SK-N-SH (cell line): ENCODE data around the gene BBS9. TPM values are rescaled to one million over a fixed set of nuclear protein-coding genes. Genes with fewer than 3 reads are reported as not detected.

Experiments used
- CTCF ChIA-PET: fragments of 300-600, 350-600 bp; formaldehyde crosslinking; extraction: SDS; loops from one replicate; lab custom pipeline; 2021; lab: Yijun Ruan, JAX
- POLR2A ChIA-PET: fragments of 350-600 bp; sonication (Branson Sonifier 250); formaldehyde crosslinking; extraction: SDS; loops from one replicate; lab custom pipeline; 2020; ENCODE audit warnings: antibody characterized with exemption, inconsistent platforms; lab: Yijun Ruan, JAX
- DNase-seq: peaks from one replicate; pipeline ENCODE4 v3.0.0; 2012
- H2AFZ ChIP-seq: fragments of 200-600 bp; sonication (generic); 2 replicates; pipeline ENCODE4 v1.8.1; 2016; ENCODE audit warnings: antibody characterized with exemption, mild to moderate bottlenecking, low read depth
- H3F3A ChIP-seq: fragments of 200-600 bp; sonication (generic); replicated peaks from 2 replicates; pipeline ENCODE3; 2016; ENCODE audit warnings: antibody characterized with exemption, mild to moderate bottlenecking; ENCODE audit not compliant: insufficient read depth
- H3K27ac ChIP-seq, 2 experiments: fragments of 200-500 bp in 1 of 2; fragments of 200-600 bp in 1 of 2; sonication (Bioruptor generic) in 1 of 2; sonication (generic), shearing (Covaris generic) in 1 of 2; 2 replicates each; pipeline versions ENCODE4 v1.5.1 to v1.6.1; 2014 to 2016; ENCODE audit warnings: low read depth in 2 of 2, inconsistent platforms in 1 of 2, low read length in 1 of 2, mild to moderate bottlenecking in 1 of 2, mixed read lengths in 1 of 2
- H3K27me3 ChIP-seq: fragments of 200-600 bp; sonication (generic), shearing (Covaris generic); 2 replicates; pipeline ENCODE4 v1.6.1; 2016; ENCODE audit warnings: mixed run types; ENCODE audit not compliant: insufficient read depth
- H3K36me3 ChIP-seq, 2 experiments: fragments of 200-500 bp in 1 of 2; fragments of 200-600 bp in 1 of 2; sonication (Bioruptor generic) in 1 of 2; sonication (generic) in 1 of 2; replicated peaks in 1 of 2; 2 replicates each; pipeline versions ENCODE3 to v1.5.1; 2014 to 2016; ENCODE audit warnings: low read length in 1 of 2, mild to moderate bottlenecking in 1 of 2; ENCODE audit not compliant: insufficient read depth in 2 of 2, control insufficient read depth in 1 of 2
- H3K4me1 ChIP-seq, 2 experiments: fragments of 200-500 bp in 1 of 2; fragments of 200-600 bp in 1 of 2; sonication (Bioruptor generic) in 1 of 2; sonication (generic), shearing (Covaris generic) in 1 of 2; 2 replicates each; pipeline versions ENCODE4 v1.5.1 to v1.6.1; 2014 to 2016; ENCODE audit warnings: low read depth in 1 of 2, low read length in 1 of 2, mixed run types in 1 of 2; ENCODE audit not compliant: insufficient read depth in 2 of 2, control insufficient read depth in 1 of 2
- H3K4me2 ChIP-seq: fragments of 200-600 bp; sonication (generic), shearing (Covaris generic); 2 replicates; pipeline ENCODE4 v1.6.1; 2017; ENCODE audit warnings: mixed run types
- H3K4me3 ChIP-seq, 2 experiments: fragments of 200-500 bp in 1 of 2; fragments of 200-600 bp in 1 of 2; sonication (Bioruptor generic) in 1 of 2; sonication (generic), shearing (Covaris generic) in 1 of 2; 2 replicates each; pipeline versions ENCODE4 v1.5.1 to v1.8.1; 2014 to 2016; ENCODE audit warnings: low read depth in 2 of 2, inconsistent platforms in 1 of 2, low read length in 1 of 2, mild to moderate bottlenecking in 1 of 2, mixed read lengths in 1 of 2, moderate library complexity in 1 of 2
- H3K79me2 ChIP-seq: fragments of 200-600 bp; sonication (generic); 2 replicates; pipeline ENCODE4 v1.8.1; 2017; ENCODE audit warnings: mild to moderate bottlenecking; ENCODE audit not compliant: insufficient read depth
- H3K9ac ChIP-seq: fragments of 200-600 bp; sonication (generic); 2 replicates; pipeline ENCODE4 v1.6.1; 2017; ENCODE audit warnings: mixed run types
- H3K9me2 ChIP-seq: fragments of 200-600 bp; sonication (generic); 2 replicates; pipeline ENCODE4 v1.6.1; 2017; ENCODE audit warnings: mixed run types
- H3K9me3 ChIP-seq: fragments of 200-600 bp; sonication (generic); 2 replicates; pipeline ENCODE4 v1.6.1; 2017; ENCODE audit warnings: mixed run types, mild to moderate bottlenecking, moderate library complexity
- H4K20me1 ChIP-seq: fragments of 200-600 bp; sonication (generic); 2 replicates; pipeline ENCODE4 v1.6.1; 2017; ENCODE audit warnings: mild to moderate bottlenecking, mixed run types; ENCODE audit not compliant: insufficient read depth
- CTCF ChIP-seq: fragments of 200-600 bp; sonication (generic); IDR thresholded peaks from 2 replicates; pipeline ENCODE4 v1.6.1; 2017; ENCODE audit warnings: antibody characterized with exemption, mild to moderate bottlenecking, moderate library complexity
- ELF1 ChIP-seq: IDR thresholded peaks from 2 replicates; pipeline ENCODE4 v1.4.0; 2012
- EP300 ChIP-seq, 2 experiments: IDR thresholded peaks; 2 replicates each; pipeline versions ENCODE4 v1.4.0 to v1.6.1; 2012; ENCODE audit warnings: borderline replicate concordance in 1 of 2, low read depth in 1 of 2, low read length in 1 of 2
- FOXJ3 ChIP-seq: sonication (generic); formaldehyde crosslinking; IDR thresholded peaks from 2 replicates; pipeline ENCODE4 v1.5.1; 2020; ENCODE audit warnings: mild to moderate bottlenecking, missing genetic modification reagents
- FOXM1 ChIP-seq: IDR thresholded peaks from 2 replicates; pipeline ENCODE4 v1.4.0; 2012; ENCODE audit warnings: low read depth, mild to moderate bottlenecking
- GATA2 ChIP-seq: sonication (generic); formaldehyde crosslinking; IDR thresholded peaks from 2 replicates; pipeline ENCODE4 v1.5.0; 2020; ENCODE audit warnings: mild to moderate bottlenecking, missing genetic modification reagents
- IRF3 ChIP-seq: fragments of 150-350 bp; IDR thresholded peaks from 2 replicates; pipeline ENCODE4 v1.6.1; 2016; ENCODE audit warnings: mild to moderate bottlenecking, low read depth, low read length
- JUND ChIP-seq: IDR thresholded peaks from 2 replicates; pipeline ENCODE4 v1.4.0; 2012
- NFIC ChIP-seq: IDR thresholded peaks from 2 replicates; pipeline ENCODE4 v1.4.0; 2012; ENCODE audit warnings: borderline replicate concordance
- PBX3 ChIP-seq: IDR thresholded peaks from 2 replicates; pipeline ENCODE4; 2012
- POLR2AphosphoS5 ChIP-seq: IDR thresholded peaks from 2 replicates; pipeline ENCODE4 v1.6.1; 2012; ENCODE audit warnings: low read depth, low read length
- RCOR1 ChIP-seq: fragments of 150-350 bp; IDR thresholded peaks from 2 replicates; pipeline ENCODE4 v1.6.1; 2017; ENCODE audit warnings: antibody characterized with exemption, low read length
- REST ChIP-seq: IDR thresholded peaks from 2 replicates; pipeline ENCODE4 v1.6.1; 2012; ENCODE audit warnings: mild to moderate bottlenecking, low read depth, low read length, moderate library complexity
- SIN3A ChIP-seq: IDR thresholded peaks from 2 replicates; pipeline ENCODE4 v1.6.1; 2012; ENCODE audit warnings: low read depth, mild to moderate bottlenecking, low read length, moderate library complexity, borderline replicate concordance
- SMC3 ChIP-seq: IDR thresholded peaks from 2 replicates; pipeline ENCODE4 v1.6.1; 2012; ENCODE audit warnings: low read depth, low read length, improper control_type of control experiment
- TCF12 ChIP-seq: IDR thresholded peaks from 2 replicates; pipeline ENCODE4 v1.4.0; 2012
- USF1 ChIP-seq: IDR thresholded peaks from 2 replicates; pipeline ENCODE4 v1.4.0; 2012; ENCODE audit warnings: low read depth, borderline replicate concordance
- WGBS: methylation state at CpG from one replicate; pipeline ENCODE4 v1.1.6; 2017; ENCODE audit warnings: low lambda C conversion rate; 5-methylcytosine and 5-hydroxymethylcytosine counted together
- polyA plus RNA-seq, 3 experiments: library from polyadenylated mRNA; depleted of rRNA; stranded (reverse); fragments of >200 nt; gene quantifications; 2 replicates each; pipeline ENCODE4 v1.2.3, GENCODE V29; 2012

BBS9 gene
- polyA plus RNA-seq, 1 of the 3 experiments (the other 2 are of a cell fraction): 7.5 TPM

GRCh38 chr7:33636359-33636758 lies 507.0 kb downstream of the BBS9 start:
- peaks cover 0 to 2% of the 10 kb centered on the region in 2 experiments; a peak in 1 of 4 replicates for H3K4me1 ChIP-seq
- H3K27ac ChIP-seq: no peak overlapping the region
- ChIA-PET CTCF (no interaction called here), POLR2A (no interaction called here)
- H3F3A ChIP-seq: no peaks in the 10 kb centered on the region
- WGBS: 45% methylated on average over 3 of the region's 3 CpGs
- no peak overlapping the region for H3K4me3 ChIP-seq
- H3K9me3 ChIP-seq: no peaks in the 10 kb centered on the region
- H3K9me2 ChIP-seq: no peaks in the 10 kb centered on the region
- H4K20me1 ChIP-seq: no peaks in the 10 kb centered on the region
- no peak overlapping the region for H3K9ac ChIP-seq
- H2AFZ ChIP-seq: no peak overlapping the region
- TF ChIP-seq IRF3 (no peak), EP300 (IDR thresholded peaks at IDR 0.05; ENCODE audit: borderline replicate concordance in 1 of 2, low read depth in 1 of 2, low read length in 1 of 2) (no peak), GATA2 (no peak), FOXJ3 (CRISPR knock-in tag) (no peak), PBX3 (no peak), SIN3A (no peak), POLR2AphosphoS5 (no peak)
- no peaks in the 10 kb centered on the region for H3K79me2 ChIP-seq
- no peak overlapping the region for H3K4me2 ChIP-seq
- no peaks in the 10 kb centered on the region for H3K36me3 ChIP-seq
- H3K27me3 ChIP-seq: no peaks in the 10 kb centered on the region
- DNase-seq: no peak

- Histone ChIP-seq H3K4me1 (peaks cover 2 to 8% of the 10 kb centered on the region in 2 experiments), H4K20me1 (no peaks in the 10 kb centered on the region), H3K27me3 (no peaks in the 10 kb centered on the region), H3K36me3 (no peaks in the 10 kb centered on the region), H3K4me3 (no peak overlapping the region), H3K9ac (no peak overlapping the region), H3K4me2 (no peak overlapping the region), H3F3A (no peaks in the 10 kb centered on the region), H3K9me3 (no peaks in the 10 kb centered on the region), H3K9me2 (no peaks in the 10 kb centered on the region), H2AFZ (no peak overlapping the region), H3K27ac (no peak overlapping the region), H3K79me2 (no peaks in the 10 kb centered on the region)
- DNase-seq: no peak
- ChIA-PET POLR2A (no interaction called here), CTCF (no interaction called here)
- TF ChIP-seq CTCF (no peak), TCF12 (no peak), JUND (no peak), NFIC (no peak), USF1 (no peak), RCOR1 (no peak), SMC3 (no peak), REST (no peak), ELF1 (no peak), FOXM1 (no peak)
- WGBS: 84% methylated on average over 10 of the region's 10 CpGs
Measured at GRCh38 chr7:33639552-33640197, 510.3 kb downstream of the BBS9 start.
